Epidermal melanocyte (primary cell): ENCODE results near the gene OR5A1.
"Not testable (repeated sequence)": the region's sequence is repeated elsewhere in the genome, so short reads cannot be mapped to it uniquely, and the experiment has no call there.

Experiments
- DNase-seq: peaks from one replicate; pipeline ENCODE4 v3.0.0; 2011; ENCODE audit warnings: low spot score; ENCODE audit not compliant: insufficient read length

The OR5A1 gene

GRCh38 chr11:59436169-59436568, at the start of gene OR5A1:
Gene OR5A1, plus strand, starts transcription at chr11:59436469. Its CDS starts 6,700 bp downstream, at chr11:59443169.
- no peak for DNase-seq

GRCh38 chr11:59394186-59394585, 42.1 kb upstream of the OR5A1 start:
- no peak for DNase-seq

GRCh38 chr11:59400461-59401261, 35.6 kb upstream of the OR5A1 start:
- no peak for DNase-seq

GRCh38 chr11:59401262-59401552, 35.1 kb upstream of the OR5A1 start:
- no peak for DNase-seq

GRCh38 chr11:59403546-59403945, 32.7 kb upstream of the OR5A1 start:
- DNase-seq, result no peak

GRCh38 chr11:59413646-59414045, 22.6 kb upstream of the OR5A1 start:
- DNase-seq, result no peak

GRCh38 chr11:59415111-59415510, 21.2 kb upstream of the OR5A1 start:
- no peak for DNase-seq

- no peak for DNase-seq
Observed at GRCh38 chr11:59416613-59417012, 19.7 kb upstream of the OR5A1 start.

GRCh38 chr11:59417023-59417422, 19.2 kb upstream of the OR5A1 start:
- no peak for DNase-seq

GRCh38 chr11:59418156-59418555, 18.1 kb upstream of the OR5A1 start:
- DNase-seq, result no peak

- no peak for DNase-seq
Observed at GRCh38 chr11:59423835-59424234, 12.4 kb upstream of the OR5A1 start.

- DNase-seq, result no peak
Observed at GRCh38 chr11:59425131-59425530, 11.1 kb upstream of the OR5A1 start.

GRCh38 chr11:59426361-59427067, 9.8 kb upstream of the OR5A1 start, which contains the start of gene OR5A2:
Gene OR5A2, minus strand, starts transcription at chr11:59426413. Its CDS starts 3,460 bp downstream, at chr11:59422953.
- no peak for DNase-seq

GRCh38 chr11:59427068-59427382, 9.2 kb upstream of the OR5A1 start:
- DNase-seq, result no peak

- no peak for DNase-seq
Observed at GRCh38 chr11:59429924-59430516, 6.2 kb upstream of the OR5A1 start.

GRCh38 chr11:59437770-59438169, 1.5 kb downstream of the OR5A1 start:
- DNase-seq, result no peak

GRCh38 chr11:59445624-59446023, 9.4 kb downstream of the OR5A1 start:
- not testable (repeated sequence) for DNase-seq

GRCh38 chr11:59448484-59448883, 12.2 kb downstream of the OR5A1 start:
- no peak for DNase-seq

- DNase-seq, result no peak
Observed at GRCh38 chr11:59456661-59457060, 20.4 kb downstream of the OR5A1 start, which contains the start of gene OR4D6. Gene OR4D6, plus strand, starts transcription at chr11:59456961. Its CDS starts 0 bp downstream, at chr11:59456961.

GRCh38 chr11:59459916-59460315, 23.6 kb downstream of the OR5A1 start:
- no peak for DNase-seq

GRCh38 chr11:59463190-59463641, 26.9 kb downstream of the OR5A1 start:
- no peak for DNase-seq

GRCh38 chr11:59473015-59473414, 36.7 kb downstream of the OR5A1 start, which contains the start of gene OR4D10:
Gene OR4D10, plus strand, starts transcription at chr11:59473315. Its CDS starts 4,115 bp downstream, at chr11:59477430.
- DNase-seq, result no peak
